ENCODE measurements around the gene TMEM229A.
"Not testable (repeated sequence)": the region's sequence is repeated elsewhere in the genome, so short reads cannot be mapped to it uniquely, and the experiment has no call there.

Gene TMEM229A

DNA sequence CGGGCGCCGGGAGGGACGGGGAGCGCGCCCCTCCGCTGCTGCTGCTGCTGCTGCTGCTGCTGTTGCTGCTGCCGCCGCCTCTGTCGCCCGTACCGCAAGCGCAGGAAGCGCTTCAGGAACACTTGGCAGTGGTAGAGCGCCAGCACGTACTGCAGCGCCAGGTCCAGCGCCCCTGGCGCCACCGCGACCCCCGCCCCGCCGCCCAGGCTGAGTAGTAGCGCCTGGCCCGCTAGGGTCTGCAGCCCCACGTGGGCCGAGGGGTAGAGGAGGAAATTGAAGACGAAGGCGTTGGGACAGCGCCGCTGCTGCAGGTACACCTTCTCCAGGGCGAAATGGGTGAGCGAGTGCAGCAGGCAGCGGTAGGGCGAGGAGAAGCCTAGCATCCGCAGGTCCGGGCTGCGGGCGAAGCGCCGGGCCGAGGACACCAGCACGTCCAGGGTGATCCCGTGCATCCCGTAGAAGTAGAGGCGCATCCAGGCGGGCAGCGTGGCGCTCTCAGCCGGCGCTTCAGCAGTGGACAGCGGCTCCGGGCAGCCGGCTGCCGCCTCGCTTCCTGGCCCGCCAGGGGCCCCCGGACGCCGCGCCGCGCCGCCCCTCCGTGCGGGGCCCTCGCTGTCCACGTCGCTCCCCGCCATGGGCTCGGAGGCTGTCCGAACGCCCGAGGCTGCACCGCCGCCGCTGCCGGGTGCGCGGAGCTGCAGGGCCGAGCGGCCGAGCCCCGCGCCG lies at the start of gene TMEM229A:
Gene TMEM229A, minus strand, starts transcription at position 699 of the 726 bp plus-strand sequence. Its CDS starts 64 bp downstream, at position 635.
- DNase-seq (ENCODE audit: low read depth), result no peak

DNA sequence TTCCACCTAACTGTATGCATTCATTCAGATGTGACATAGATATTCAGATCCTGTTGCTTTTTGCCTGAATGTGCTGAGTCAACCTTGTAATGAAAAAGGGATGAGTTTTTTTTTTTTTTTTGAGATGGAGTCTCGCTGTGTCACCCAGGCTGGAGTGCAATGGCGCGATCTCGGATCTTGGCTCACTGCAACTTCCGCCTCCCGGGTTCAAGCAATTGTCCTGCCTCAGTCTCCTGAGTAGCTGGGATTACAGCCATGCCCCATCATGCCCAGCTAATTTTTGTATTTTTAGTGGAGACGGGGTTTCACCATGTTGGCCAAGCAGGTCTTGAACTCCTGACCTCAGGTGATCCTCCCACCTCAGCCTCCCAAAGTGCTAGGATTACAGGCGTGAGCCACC lies 49.4 kb upstream of the TMEM229A start:
- DNase-seq (ENCODE audit: low read depth), result not testable (repeated sequence)

DNA sequence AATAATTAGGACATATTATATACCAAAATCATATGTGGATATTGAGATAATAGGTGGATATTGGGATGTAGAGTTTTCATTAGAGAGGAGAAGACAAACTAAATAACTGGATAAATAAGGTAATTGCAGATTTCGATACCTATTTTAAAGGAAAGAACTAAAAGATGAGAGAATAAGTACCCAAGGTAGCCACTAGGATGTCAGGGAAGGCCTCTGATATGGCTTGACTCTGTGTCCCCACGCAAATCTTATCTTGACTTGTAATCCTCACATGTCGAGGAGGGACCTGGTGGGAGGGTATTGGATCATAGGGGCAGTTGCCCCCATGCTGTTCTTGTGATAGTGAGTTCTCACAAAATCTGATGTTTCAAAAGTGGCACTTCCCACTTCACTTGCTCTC lies 44.7 kb upstream of the TMEM229A start:
- no peak for DNase-seq (ENCODE audit: low read depth)

DNA sequence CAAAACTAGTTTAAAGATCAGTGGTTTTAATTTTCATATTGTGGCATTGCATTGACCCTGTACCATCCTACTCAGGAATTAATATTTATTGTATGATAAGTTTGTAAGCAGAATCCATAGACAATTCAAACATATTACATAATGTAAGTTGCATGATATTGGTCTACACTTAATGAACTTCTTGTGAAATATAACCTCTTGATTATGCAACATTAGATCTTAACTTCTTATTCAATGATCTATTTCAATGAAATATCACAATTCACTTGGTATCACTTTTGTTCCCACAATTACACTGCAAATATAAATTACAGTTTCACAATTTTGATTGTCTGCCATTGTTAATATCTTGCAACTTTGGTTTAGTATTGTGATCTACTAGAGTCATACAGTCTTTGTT lies 44.0 kb upstream of the TMEM229A start:
- DNase-seq (ENCODE audit: low read depth), result no peak

DNA sequence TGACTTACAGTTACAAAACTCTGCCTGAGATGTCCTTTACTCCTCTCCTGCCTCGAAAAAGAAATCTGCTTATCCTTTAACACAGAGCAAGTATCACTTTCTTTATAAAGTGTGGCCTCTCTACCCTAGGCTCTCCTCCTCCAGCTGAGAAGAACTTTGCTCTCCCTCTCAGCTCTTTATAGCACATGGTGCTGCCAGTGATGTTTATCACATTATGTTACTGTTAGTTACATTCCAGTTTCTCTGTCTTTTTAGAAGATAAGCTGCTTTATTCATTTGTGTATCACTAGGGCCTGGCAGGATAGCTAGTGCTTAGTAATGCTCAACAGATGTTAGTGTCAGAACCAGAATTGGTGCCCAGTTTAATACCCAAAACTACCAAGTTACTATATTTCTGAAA lies 41.1 kb upstream of the TMEM229A start:
- no peak for DNase-seq (ENCODE audit: low read depth)

DNA sequence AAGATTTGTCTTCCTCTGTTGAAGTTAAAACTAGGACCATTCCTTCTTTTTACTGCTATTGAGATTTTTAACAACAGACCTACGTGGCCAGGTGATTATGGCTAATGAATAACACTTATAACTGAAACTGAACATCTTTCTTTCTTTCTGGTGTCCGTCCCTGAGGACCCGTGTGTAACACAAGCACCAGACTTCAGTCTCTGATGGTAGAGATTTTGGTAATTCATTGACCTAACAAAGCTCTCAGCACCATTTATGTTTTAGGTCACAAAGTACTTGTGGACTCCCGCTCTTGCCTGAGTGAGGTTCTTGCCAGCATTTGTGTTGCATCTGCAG lies 40.4 kb upstream of the TMEM229A start:
- no peak for DNase-seq (ENCODE audit: low read depth)

DNA sequence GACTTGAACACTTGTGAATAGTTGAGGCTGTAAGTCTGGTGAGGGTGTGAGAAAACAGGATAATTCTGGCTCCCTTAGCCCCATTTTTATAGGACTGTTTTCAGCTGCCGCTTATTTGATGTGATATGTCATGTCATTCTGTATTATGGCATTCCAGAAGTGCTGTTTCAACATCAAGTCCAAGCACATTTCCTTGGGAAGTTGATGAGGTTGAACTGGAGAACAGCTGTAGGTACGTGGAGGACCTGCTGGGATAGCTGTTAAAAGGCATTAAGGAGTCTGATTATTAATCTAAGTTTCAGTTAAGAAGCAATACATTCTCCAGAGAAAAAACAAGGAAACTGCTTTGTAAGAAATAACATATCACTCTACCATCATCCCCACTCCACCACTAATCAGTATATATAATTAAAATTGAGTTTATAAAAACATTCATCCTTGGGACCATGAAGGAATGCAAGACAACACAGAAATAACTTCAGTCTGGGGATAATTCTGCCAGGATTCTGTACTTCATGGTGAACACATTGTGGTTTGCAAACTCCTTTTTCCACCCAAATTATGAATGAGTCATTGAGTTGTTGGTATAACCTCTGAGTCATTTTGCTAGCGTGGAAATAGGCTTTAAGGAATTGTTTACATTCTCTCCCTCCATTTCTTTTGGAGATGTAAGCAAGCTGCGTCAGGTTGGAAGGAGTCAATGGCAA lies 39.9 kb upstream of the TMEM229A start:
- DNase-seq (ENCODE audit: low read depth), result no peak

DNA sequence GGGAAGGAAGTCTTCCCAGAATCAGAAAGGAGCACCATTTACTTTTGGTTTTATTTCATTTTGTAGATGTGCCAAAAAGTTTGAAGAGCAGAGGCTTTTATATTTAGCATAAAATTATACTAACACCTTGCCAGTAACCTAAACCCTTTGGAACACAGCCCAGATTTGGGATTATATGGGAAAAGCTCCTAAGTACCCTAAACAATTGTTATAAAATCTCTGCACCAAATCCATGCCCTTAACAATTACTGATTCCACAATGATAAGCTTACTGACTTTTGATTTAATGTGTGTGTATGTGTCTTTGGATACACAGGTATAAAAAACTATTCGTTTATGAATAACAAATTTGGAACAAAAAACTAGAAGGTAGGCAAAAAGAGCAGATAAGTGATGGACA lies 39.0 kb upstream of the TMEM229A start:
- no peak for DNase-seq (ENCODE audit: low read depth)

DNA sequence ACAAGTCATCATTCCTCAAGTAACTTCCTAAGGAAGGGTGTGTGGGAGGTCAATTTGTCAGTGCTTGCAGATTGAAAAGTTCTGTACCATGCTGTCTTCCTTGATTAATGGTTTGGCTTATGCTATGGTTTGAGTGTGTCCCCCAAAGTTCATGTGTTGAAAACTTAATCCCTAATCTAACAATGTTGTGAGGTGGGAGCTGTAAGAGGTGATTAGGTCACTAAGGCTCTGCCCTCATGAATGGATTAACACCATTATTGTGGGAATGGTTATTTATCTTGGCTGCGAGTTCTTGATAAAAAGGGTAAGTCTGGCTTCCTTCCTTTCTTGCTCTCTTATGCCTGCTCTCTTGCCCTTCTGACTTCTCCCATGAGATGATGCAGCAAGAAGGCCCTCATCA lies 29.3 kb upstream of the TMEM229A start:
- no peak for DNase-seq (ENCODE audit: low read depth)

DNA sequence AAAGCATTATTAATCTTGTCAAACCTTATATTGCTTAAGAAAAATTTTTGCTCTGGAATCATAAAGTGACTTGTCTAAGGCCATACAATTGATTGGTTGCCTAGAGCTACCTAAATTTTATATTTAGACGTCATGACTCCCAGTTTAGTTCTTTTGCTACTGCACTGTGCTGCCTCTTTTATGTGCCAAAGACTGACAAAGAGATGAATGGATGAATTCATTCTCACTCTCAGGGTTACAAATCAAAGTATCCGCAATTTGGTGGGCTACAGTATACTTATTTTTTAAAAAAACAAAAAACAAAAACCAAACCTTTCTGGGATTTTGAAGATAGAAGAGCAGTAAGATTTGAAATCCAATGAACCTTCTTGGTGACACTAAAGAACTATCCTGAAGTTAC lies 27.7 kb upstream of the TMEM229A start:
- no peak for DNase-seq (ENCODE audit: low read depth)

DNA sequence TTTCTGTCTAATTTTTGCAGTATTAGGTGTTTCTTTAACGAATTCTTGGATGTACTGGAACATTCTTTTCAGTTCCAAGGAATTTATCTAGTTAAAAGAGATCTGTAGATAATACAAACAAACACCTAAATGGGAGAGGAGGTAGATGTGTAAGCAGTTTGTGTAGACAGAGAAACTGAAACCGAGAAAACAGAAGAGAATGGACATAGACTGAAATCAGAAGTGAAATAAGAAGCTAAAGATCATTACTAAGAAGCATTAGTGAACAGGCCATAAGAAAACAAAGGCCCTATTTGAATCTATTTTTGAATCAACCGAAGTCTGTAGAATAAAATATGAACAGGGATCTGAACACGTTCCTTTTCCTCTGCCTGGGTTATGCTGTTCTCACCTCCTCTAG lies 26.5 kb upstream of the TMEM229A start:
- DNase-seq (ENCODE audit: low read depth), result no peak

DNA sequence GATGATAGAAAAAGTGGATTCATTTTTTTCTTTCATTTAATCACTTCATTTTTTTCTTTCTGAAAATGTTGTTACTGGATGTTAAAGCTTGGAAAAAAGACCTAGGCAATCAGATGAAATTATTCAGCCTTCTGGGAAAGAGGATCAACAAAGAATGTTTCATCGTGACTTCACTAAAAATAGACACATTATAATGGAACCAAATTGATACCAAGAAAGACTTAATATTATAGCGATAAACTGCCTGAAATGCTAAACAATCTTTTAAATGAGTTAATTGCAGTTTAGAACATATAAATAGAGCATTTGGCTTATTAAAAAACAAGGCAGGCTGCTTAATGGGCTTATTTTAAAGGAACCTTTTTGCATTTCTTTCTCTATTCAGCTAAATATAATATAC lies 25.6 kb upstream of the TMEM229A start:
- DNase-seq (ENCODE audit: low read depth), result no peak

DNA sequence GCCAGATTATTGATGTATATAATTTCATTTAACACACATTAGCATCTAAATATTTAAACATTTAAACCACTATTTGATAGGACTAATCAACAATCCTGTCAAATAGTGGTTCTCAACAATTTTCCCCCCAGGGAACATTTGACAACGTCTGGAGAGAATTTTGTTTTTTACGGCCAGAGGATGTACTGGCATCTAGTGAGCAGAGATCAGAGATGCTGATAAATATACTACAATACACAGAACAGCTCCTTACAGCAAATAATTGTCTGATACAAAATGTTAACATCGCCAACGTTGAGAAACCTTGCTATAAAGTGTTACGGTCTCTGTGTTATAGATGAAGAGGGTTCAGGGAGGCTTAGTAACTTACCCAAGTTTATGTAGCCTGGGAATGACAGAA lies 25.0 kb upstream of the TMEM229A start:
- no peak for DNase-seq (ENCODE audit: low read depth)

DNA sequence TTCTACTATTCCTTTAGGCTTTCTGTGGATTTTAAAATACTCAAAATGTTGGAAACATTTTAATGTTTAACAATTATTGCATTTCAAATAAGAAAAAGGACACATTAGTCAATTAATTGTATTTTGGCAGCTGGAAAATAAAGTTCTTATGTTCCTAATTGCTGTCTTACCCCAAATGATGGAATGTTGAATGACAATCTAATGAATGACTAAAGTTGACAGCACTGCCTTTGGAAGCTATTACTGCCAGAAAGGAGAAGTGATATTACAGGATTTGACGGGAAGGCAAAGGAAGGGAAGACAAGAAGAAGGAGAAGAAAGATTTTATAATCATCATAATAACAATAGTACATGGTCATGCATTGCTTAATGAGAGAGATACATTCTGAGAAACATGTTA lies 23.4 kb upstream of the TMEM229A start:
- DNase-seq (ENCODE audit: low read depth), result no peak

DNA sequence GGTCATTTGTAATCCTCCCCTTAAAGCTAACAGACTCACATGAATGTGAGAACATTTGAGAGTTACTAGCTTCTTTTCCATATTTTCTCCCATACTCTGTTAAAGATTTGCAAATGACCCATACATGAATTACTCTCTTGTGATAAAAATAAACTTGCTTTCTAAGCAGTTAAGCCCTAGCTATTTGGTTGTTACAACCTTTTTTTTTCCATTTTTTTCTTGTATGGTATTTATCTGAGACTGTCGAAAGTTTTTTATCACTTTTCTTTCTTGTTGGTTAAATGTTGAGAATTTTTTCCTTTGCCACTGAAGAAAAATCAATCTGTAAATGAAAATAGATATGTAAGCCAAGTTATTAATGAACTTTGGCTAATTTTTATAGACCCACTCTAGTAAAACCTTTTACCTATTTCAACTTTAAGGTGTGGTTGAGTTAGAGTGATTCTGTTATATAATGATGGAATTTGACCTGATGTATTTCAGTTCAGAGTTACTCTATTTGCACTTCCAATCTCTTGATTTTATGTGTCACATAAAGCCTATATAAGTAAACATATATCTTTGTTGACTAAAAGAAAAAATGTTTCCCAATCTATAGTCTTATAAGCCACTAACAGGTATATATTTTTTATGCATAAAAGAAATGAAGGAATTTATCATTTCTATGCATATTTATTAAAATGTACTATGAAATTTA lies 19.0 kb upstream of the TMEM229A start:
- DNase-seq (ENCODE audit: low read depth), result no peak

DNA sequence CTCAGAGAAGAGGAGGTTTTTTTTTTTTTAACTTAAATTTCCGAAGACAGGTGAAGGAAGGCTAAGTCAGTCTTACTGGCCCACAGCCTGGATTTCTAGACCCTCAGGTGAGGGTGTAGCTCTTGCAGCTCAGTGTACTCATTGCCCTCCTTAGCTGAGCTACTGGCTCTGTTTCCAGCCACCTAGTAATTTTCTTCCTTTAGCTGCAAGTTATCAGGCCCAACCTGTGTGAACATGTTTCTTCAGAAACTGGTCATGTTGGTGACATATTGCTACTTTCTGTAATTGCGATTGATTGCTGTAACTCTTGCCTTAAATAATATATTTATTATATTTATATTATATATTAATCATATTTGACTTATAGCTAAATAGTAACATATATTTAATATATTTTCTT lies 10.0 kb upstream of the TMEM229A start:
- no peak for DNase-seq (ENCODE audit: low read depth)

DNA sequence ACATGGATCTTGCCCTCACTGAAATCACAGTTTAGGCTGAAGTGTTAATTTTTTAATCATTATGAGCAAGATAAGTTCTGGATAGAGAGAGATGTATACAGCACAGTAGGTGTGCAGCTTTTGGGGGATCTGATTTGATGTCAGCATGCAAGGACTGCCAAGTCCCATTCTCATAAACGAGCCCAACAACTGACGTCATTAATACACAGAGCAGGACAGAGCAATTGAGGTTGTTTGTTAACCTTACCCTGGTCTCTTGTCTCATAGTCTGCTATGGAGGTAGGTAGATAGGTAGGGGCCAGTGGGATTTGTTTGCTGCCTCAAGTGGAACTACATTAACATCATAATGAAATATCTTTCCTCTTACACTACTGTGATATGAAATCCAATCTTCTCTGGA lies 8.6 kb upstream of the TMEM229A start:
- no peak for DNase-seq (ENCODE audit: low read depth)

DNA sequence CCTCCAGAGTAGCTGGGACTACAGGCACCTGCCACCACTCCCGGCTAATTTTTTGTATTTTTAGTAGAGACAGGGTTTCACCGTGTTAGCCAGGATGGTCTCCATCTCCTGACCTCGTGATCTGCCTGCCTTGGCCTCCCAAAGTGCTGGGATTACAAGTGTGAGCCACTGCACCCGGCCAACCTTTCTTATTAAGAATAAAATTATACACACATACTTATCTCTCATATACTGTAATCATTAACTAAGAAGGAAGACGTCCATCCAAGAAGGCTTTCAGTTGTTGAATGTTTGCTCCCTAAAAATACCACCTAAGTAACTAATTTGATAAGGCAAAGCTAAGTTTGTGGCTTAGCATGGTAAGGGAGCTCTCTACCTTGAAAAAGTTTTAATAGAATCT lies 5.0 kb upstream of the TMEM229A start:
- not testable (repeated sequence) for DNase-seq (ENCODE audit: low read depth)

DNA sequence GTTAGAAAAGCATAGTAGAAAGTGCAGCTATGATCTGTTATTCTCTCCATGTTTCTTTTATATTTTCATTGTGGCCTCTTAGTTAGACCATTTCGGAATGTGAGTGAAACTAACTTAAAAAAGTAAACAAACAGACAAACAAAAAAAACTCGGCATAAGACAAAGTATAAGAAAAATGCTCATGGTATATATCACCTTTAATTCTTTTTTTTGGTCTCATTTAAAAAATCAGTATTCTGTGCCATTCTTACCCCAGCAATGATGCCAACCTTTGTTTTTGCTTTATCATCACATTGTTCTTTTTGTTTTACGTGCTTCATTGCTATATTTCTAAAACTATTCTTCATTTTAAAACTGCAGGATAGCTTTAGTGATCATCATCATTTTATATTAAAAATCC lies 2.8 kb upstream of the TMEM229A start:
- DNase-seq (ENCODE audit: low read depth), result no peak

DNA sequence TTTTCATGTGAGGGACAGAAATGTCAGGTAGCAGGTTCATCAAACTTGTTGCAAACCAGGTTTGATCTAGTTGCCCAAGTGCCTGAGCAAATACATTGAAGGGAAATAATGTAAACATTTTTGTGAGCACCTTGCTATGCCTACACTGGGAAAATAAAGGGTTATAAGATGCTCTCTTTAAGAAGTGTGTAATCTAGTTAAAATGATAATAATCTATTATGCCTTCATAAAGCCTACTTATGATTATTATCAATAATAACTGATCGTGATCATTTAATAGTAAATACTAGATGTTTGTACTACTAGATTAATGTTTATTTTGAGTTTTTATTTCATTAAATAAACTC lies 1.9 kb upstream of the TMEM229A start:
- DNase-seq (ENCODE audit: low read depth), result no peak

DNA sequence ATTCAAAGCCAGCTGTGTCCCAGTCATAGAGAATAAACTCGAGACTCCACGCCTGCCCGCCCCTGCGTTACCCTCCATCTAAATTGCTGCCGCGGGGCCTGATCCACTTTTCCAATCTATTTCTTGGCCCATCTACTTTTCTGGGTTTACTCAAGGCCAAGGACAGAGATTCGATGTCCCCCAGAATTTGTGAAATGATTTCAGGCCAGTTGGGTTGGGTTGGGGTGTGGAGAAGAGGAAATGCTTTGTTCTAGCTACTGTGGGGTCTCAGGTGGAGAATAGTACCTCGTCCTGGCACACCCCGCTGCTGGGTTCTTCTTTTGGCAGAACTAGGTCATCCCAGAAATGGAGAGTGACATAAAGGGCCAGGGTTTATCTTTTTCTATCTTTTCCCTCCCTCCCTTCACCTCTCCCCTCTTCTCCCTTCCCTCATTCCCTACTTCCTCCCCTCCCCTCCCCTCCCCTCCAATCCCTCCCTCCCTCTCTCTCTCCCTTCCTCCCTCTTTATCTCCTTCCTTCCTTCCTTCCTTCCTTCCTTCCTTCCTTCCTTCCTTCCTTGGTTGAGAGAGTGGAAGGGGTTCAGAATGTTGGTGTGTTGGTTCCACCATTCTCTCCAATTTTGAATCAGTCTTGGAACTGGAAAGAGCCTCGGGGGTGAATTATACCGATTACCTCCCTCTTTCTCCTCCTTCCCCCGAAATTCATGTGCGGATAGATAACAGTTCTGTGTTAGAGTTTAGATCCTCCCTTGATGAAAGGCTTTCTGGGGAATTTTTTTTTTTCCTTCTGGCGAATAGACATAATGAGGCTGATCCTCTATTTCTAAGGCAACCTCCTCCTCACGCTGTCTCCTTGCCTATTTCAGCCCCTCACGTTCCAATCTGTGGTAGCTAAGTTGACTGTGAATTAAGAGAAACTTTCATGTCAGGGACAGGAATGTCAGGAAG lies 1.2 kb upstream of the TMEM229A start:
- DNase-seq (ENCODE audit: low read depth), result no peak

DNA sequence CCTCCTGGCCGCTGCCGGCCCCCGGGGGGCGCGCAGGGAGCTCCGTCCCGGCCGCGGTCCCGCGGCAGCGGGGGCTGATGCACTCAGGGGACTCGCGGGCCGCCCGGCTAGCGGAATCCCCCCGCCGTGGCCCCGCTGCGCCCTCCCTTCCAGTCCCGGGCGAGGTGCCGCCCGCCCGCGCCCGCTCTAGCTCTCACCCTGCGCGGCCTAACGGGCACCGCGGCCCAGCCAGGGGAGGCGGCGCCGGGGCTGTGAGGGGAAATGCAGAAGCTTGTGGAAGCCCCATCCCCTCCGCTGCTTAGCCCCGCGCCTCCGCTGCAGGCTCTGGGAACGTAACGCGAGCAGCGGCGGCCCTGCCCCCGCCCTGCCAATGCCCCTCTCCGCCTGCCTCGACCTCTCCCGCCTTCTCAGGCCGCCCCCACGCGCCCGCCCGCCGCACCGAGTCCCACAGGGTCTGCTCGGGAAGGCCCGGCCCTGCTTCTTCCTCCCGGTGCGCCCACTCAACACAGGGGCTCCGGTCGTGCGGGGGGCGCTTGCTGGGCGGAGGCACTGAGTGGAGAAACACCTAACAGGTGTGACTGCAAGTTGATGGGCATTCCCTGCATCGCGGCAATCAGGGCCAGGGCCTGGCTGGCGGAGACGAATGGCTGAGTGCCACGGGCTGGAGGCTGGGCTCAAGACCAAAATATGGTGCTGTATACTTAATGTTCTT lies 384 bp upstream of the TMEM229A start:
- DNase-seq (ENCODE audit: low read depth), result no peak
